22Rv1 (cell line): ENCODE data around the gene BNC2.

Experiments used
- H3K27ac ChIP-seq: fragments of 450-650 bp; 2 replicates; pipeline ENCODE4 v1.5.1; 2017
- ZFX ChIP-seq: fragments of 450-650 bp; IDR thresholded peaks from 2 replicates; pipeline ENCODE4 v1.6.1; 2017; ENCODE audit warnings: antibody characterized with exemption, borderline replicate concordance
- TF ChIP-seq, protein P1 (sequence below): fragments of 450-650 bp; IDR thresholded peaks from 2 replicates; pipeline ENCODE4 v1.5.1; 2017; ENCODE audit warnings: mild to moderate bottlenecking

Gene BNC2

DNA sequence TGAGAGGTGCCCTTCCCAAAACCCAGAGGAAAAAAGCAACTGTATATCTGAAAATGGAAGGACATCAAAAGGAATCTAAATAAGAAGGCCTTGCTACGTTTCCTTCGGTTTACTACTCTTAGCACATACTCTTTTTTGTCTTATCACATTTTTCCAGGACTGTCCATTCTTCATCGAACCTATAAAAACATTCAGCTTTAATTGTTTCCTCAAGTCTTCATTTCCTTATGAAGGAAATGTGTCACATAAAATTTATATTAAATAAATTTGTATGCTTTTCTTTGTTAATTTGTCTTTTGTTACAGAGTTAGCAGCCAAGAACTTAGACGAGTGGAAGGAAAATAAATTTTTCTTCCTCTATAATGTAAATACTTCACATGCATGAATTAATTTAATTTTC, 255.0 kb downstream of the BNC2 start:
- no peak for TF ChIP-seq ZFX
- TF ChIP-seq, protein P1, sequence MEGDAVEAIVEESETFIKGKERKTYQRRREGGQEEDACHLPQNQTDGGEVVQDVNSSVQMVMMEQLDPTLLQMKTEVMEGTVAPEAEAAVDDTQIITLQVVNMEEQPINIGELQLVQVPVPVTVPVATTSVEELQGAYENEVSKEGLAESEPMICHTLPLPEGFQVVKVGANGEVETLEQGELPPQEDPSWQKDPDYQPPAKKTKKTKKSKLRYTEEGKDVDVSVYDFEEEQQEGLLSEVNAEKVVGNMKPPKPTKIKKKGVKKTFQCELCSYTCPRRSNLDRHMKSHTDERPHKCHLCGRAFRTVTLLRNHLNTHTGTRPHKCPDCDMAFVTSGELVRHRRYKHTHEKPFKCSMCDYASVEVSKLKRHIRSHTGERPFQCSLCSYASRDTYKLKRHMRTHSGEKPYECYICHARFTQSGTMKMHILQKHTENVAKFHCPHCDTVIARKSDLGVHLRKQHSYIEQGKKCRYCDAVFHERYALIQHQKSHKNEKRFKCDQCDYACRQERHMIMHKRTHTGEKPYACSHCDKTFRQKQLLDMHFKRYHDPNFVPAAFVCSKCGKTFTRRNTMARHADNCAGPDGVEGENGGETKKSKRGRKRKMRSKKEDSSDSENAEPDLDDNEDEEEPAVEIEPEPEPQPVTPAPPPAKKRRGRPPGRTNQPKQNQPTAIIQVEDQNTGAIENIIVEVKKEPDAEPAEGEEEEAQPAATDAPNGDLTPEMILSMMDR = no peak
- H3K27ac ChIP-seq = no peak overlapping the region

DNA sequence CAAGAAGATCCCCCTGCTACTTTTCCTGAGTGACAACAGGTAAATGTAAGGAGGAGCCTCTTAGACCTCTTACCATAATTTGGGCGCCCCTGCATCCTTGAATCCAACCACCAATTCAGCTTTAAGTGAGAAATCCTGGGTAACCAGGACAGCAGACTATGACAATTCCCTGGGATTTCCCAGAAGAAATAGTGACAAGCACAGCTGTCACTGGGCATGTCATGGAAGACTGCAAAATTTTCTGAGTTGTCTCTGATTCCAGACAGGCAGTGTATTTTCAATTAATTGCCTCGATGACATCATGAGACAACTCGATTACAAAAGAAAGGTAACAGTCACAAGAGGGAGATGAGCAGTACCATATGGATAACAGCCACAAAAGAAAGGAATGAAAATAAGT, 256.9 kb downstream of the BNC2 start:
- no peak for TF ChIP-seq ZFX
- TF ChIP-seq, protein P1 = no peak
- no peak overlapping the region for H3K27ac ChIP-seq

DNA sequence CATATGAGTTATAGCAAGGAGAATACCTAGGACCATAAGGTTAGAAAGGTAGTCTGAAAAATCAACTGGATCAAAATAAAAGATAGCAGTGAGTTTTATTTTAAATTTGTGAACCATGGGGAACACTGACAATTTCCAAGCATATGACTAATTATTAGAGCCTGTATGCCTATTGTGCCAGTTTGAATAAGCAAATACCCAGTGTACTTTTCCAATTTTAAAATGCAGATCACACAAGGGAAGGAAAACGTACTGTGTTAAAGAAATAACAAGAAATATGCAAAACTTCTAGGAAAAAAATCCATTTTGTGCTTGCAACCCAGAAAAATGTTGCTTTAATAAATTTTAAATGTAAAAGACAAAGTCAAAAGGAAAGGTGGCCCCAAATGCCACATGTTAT, 257.4 kb downstream of the BNC2 start:
- TF ChIP-seq, protein P1 = no peak
- no peak for TF ChIP-seq ZFX
- H3K27ac ChIP-seq = no peak overlapping the region

DNA sequence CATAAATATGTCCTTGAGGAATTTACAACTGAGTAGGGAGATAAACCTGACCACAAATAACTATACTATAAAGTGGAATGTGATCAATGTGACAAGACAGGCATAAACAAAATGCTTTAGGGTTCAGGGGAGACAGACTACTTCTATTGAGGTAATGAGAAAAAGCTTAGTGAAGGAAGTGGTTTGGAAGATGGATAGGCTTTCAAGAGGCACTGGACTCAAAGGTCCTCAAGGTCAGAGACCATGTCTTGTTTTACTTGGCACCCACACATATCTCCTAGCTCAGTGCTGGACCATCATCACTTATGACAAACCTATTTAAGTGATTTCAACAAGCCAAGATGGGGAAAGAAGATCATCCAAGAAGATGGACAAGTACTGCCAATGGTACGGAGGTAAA, 257.8 kb downstream of the BNC2 start:
- H3K27ac ChIP-seq = no peak overlapping the region
- TF ChIP-seq ZFX = no peak
- TF ChIP-seq, protein P1 = no peak

DNA sequence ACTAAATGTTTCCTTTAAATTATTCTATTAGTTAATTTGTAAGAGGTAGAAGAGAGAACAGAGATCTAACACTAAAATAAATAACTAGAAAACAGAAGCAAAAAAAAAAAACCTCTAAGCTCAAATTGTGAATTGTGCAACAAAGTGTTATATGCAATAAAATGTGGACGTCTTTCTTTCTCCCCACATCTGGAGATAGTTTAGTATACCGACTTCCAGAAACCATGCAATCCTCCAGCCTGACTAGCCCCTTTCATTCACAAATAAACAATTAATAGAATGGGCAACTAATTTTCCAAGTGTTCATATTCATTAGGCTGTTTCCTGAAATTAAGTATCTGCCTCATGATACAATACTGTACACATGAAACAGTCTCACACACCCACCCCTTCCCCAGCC, 258.5 kb downstream of the BNC2 start:
- TF ChIP-seq ZFX = no peak
- TF ChIP-seq, protein P1 = no peak

DNA sequence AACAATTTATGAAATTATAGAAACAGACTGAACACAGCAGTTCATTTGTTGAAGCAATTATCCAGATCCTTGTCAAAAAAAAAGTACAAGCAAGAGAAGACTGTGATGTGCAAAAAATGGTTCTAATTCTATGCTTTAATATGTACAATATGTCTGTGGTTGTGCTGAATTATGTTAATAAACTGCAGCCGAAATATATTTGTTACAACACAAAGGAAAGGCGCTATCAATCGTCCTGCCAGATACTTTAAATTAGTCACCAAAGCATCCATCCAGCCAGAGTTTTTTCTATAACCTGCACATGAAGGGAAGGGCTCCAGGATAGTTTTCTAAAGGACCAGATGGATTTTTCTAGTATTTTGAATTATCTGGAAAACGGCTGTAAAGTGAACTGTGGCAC, 259.5 kb downstream of the BNC2 start:
- H3K27ac ChIP-seq = no peak overlapping the region
- TF ChIP-seq, protein P1 = no peak
- TF ChIP-seq ZFX = no peak

More for the DNA sequence above, 258.5 kb downstream of the BNC2 start:
- no peak overlapping the region for H3K27ac ChIP-seq

DNA sequence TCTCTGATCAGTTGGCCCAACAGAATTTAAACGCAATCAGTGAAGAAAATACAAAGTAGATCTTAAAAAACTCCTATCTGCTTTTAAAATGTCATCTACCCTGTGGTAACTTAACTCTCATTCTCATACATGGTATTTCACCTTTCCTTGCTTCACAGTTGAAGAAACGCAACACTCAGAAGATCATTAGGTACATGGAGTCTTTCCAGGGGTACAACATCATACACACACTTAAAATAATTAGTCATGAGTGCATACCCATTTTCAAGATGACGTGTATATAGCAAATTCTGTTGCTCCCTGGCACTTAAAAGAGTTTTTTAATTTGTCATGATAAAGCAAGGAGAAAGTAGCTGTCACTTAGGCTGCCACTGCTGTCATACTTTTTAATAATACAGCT, 259.9 kb downstream of the BNC2 start:
- no peak overlapping the region for H3K27ac ChIP-seq
- TF ChIP-seq, protein P1 = no peak
- no peak for TF ChIP-seq ZFX
